NCI-H1436 (cell line): Measurements from ENCODE around the gene HECTD4.
"Not testable (repeated sequence)": the region's sequence is repeated elsewhere in the genome, so short reads cannot be mapped to it uniquely, and the experiment has no call there.

ENCODE experiments used
- DNase-seq: peaks from one replicate; lab custom pipeline; 2025; lab: John Stamatoyannopoulos, UW

HECTD4 gene

DNA sequence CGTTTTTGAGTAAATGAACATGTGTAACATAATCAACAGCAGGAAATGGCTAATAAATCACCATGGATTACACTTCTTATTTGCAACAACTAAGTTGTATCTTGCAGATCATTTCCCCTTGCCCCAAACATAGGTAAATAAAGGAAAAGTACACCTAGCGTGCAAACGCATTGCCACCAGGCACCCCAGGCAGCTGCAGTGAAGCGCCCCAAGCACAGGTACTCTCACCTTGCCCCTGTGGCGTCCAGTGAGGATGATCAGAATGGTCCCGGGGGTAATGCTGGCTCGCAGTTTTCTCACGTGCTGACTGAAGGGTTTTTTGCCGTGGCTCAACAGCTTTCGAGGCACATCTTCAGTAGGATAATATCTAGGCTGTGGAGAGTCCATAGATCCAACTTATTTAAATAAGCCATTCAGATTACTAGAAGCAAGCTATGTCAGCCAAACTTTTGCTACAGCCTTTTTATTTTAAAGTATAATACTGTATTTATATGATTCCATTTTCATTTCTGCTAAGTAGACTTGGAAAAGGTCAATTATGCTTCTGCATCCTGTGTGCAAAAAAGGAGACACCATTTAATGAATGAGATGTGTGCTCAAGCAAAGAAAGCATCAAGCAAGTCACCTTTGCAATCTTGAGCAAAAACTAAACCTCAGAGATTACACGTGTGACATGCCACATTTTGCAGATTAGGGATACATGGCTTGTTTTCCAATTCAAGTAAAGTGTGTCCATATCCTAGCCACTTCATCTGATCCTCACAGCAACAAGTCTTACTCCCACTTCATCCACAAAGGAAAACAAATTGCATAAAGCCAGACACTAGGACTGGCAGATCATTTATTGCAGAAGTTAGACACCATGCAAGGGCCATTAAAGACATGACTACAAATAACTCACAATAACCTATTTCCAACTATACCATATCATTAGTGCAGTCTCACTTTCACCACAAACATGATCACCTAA, 24.6 kb upstream of the HECTD4 start:
- no peak for DNase-seq

DNA sequence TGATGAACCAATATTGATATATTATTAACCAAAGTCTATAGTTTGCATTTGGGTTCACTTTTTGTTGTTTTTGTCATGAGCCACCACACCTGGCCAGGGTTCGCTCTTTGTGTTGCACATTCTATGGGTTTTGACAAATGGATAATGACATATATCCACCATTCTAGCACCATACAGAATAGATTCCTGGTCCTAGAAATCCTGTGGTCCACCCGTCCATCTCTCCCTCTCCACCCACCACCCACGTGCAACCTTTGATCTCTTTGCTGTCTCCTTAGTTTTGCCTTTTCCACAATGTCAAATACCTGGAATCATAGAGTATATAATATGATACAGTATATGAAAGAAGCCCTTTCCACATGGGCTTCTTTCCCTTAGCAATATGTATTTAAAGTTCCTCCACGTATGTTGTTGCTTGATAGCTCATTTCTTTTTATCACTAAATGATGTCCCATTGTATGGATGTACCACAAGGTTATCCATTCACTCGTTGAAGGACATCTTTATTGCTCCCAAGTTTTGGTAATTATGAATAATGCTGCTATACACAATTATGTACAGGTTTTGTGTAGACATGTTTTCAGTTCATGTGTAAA, 19.8 kb upstream of the HECTD4 start:
- DNase-seq, result no peak

DNA sequence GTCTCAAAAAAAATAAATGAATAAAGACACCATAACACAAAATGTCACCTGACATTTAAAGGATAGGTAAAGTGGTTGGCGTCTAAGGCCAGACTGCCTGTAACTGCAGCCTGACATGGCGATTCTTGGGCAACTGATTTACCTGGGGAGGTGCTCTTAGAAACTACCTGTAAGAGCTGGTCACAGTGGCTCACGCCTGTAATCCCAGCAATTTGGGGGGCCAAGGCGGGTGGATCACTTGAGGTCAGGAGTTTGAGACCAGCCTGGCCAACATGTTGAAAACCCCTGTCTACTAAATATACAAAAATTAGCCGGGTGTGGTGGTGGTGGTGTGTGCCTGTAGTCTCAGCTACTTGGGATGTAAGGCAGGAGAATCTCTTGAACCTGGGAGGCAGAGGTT, 18.8 kb upstream of the HECTD4 start:
- no peak for DNase-seq

DNA sequence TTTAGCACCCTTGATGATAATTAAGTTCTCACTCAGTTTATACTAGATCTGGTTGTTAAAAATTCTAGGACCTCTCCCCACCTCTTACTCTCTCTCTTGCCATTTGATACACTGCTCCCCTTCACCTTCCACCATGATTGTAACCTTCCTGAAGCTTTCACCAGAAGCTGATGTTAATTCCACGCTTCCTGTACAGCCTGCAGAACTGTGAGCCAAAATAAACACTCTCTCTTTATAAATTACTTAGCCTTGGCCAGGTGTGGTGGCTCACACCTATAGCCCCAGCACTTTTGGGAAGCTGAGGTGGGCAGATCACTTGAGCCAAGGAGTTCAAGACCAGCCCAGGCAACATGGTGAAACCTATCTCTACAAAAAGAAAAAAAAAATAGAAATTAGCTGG, 11.1 kb upstream of the HECTD4 start:
- DNase-seq, result no peak

DNA sequence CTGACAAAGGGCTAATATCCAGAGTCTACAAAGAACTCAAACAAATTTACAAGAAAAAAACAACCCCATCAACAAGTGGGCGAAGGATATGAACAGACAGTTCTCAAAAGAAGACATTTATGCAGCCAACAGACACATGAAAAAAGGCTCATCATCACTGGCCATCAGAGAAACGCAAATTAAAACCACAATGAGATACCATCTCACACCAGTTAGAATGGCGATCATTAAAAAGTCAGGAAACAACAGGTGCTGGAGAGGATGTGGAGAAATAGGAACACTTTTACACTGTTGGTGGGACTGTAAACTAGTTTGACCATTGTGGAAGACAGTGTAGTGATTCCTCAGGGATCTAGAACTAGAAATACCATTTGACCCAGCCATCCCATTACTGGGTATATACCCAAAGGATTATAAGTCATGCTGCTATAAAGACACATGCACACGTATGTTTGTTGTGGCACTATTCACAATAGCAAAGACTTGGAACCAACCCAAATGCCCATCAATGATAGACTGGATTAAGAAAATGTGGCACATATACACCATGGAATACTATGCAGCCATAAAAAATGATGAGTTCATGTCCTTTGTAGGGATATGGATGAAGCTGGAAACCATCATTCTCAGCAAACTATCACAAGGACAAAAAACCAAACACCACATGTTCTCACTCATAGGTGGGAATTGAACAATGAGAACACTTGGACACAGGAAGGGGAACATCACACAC, 7.9 kb upstream of the HECTD4 start:
- not testable (repeated sequence) for DNase-seq

DNA sequence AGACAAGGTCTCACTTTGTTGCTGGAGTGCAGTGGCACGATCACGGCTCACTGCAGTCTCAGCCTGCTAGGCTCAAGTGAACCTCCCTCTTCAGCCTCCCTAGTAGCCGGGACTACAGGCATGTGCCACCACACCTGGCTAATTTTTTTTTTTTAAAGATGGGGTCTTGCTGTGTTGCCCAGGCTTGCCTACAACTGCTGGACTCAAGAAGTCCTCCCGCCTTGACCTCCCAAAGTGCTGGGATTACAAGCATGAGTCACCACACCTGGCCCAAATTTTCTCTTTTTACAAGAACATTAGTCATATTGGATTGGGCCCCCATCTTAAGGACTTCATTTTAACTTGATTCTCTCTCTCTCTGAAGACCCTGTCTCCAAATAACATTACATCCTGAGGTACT, 7.0 kb upstream of the HECTD4 start:
- no peak for DNase-seq

DNA sequence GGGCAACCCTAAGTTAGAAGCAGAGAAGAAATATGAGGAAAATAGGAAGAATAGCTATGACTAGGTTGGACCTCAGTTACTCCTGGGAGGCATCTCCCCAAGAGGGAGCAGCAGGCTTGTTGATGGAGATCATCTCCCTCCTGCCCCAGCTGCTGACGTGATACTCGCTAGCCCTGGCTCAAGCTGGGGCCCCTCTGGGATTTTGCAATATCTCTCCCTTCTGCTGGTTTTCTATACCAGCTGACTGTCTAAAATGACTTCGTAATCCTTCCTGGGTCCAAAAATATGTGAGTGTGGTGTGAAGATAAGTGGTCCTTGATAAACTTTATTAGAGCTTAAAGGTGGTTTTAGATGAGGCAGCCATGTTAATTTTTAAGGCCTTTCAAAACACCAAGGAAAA, 4.5 kb upstream of the HECTD4 start:
- no peak for DNase-seq

DNA sequence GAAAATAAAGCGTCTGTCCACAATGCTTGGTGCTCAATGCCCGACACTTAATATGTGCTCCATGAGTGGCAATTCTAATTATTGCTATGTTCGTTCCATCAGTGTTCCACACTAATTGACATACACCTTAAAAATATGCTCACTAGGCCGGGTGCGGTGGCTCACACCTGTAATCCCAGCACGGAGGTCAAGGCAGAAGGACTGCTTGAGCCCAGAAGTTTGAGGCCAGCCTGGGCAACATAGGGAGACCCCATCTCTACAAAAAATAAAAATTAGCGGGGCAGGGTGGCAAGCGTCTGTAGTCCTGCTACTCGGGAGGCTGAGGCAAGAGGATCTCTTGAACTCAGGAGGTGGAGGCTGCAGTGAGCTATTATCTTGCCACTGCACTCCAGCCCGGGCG, 635 bp upstream of the HECTD4 start:
- DNase-seq, result no peak

DNA sequence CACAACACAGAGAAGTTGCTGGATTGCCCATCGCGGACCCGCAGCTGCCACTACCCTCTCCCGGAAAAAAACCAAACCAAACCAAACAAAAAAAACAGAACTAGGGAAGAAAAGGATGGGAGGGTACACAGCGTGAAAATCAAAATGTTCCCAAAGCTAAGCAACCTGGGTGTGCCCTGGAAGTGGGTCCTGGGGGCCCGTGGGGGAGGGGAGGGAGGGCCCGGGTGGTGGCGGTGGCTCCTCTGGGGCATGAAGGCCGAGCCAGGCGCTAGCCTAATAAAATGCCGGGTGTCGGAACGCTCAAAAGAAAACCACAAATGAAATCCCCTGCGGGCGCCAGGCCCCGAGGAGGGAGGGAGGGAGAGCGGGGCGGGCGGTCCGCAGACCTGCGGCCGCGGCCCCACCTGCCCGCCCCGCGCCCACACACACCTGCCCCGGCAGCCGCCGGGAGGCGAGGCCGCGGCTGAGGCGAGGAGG, 787 bp downstream of the HECTD4 start:
- DNase-seq, result no peak

DNA sequence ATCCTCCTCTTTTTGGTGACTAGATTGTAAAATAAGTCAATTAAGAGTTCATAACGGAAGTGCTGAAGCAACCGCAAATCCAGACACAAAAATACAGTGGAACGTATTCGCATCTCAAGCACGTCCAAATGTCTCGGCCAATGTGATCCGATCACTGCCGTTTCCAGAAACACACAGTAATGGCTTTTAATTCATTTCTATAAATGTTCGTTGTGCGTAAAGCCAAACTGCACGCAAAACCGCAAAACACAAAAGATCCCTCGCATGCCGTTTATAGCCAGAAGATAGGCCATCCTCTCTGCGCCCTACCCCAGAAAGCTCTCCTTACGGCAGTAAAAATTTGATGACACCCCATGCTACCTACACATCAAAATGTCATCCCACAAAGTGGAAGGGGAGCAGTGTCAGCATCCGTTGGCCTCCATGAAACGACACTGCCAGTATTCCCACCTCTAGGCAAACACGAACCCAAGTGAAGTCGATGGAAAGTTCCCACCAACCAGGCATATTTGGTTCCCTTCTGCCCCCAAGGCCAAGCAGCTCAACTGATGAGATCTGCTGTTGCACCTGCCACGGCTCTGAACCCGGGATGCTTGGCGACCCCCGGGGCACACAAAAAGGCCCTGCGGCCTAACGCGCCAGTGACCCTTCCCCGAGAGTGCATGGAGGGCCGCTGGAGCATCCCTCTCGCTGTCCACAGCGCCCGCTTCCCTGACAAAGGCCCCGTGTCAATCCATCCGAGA, 1.4 kb downstream of the HECTD4 start:
- DNase-seq, result no peak

DNA sequence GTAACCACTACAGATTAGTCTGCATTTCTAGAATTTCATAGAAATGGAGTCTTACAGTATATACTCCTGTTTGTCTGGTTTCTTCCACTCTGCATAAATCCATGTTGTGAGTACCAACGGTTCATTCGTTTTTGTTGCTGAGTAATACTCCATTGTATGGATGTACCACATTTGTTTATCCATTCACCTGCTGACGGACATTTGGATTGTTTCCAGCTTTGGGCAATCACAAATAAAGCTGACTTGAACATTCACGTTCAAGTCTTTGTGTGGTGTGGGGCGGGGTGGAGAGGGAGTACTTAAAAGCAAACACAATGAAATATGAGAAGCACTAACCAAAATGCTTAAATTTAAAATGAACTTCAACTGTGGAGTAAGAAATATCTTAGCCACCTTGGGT, 7.1 kb downstream of the HECTD4 start:
- no peak for DNase-seq

DNA sequence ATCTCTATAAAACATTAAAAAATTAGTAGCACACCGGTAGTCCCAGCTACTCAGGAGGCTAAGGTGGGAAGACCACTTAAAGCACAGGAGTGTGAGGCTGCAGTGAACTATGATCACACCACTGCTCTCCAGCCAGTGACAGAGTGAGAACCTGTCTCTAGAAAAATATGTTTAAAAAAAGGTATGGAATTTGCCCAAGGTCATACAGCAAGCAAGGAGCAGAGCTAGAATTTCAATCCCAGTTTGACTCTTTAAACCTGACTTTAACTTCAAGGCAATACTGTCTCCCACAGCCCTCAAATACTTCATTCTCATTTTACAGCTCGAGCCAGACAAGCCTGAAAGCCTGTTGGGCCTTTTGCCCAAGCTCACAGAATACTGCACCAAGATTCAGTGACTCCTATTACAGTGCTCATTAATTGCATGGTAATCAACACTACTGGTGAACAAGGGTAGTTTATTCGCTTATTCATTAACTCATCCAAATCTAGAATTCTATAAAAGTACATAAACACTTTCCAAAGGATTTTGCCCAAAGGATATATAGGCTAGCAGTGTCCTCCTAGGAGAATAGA, 8.0 kb downstream of the HECTD4 start:
- no peak for DNase-seq

DNA sequence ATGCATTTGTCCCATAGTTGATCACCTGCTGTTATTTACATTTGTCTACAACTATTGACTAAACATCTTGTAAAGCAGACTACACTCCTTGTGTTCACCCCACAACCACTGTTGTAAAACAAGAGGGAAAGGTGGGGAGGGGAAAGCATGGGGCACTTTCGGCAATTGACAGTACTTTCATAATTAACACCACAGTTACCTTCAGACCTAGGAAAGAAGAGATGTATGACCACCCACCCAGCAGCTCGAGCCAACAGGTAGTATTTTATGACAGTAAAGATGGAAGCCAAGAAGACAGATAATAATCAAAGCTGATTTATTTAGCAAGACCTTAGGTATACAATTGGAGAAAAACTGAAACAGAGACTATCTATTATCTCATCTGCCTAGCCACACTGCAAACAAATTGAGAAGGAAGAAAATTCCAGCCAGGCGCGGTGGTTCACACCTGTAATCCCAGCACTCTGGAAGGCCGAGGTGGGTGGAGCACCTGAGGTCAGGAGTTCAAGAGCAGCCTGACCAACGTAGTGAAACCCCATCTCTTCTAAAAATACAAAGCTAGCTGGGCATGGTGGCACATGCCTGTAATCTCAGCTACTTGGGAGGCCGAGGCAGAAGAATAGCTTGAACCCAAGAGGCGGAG, 11.2 kb downstream of the HECTD4 start:
- DNase-seq, result no peak

DNA sequence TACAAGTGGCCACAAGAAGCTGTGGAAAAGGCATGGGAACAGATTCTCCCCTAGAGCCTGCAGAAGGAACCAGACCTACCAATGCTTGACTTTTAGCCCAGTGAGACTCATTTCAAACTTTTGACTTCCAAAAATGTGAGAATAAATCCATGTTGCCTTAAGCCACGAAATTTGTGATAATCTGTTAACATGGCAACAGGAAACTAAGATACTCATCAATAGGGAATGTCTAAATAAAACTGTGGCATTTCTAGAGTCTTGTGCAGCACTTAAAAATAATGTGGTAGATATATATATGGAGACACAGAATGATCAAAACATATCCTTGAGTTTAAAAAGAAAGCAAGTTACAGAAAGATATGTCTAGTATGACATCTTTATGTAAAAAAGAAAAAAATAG, 12.0 kb downstream of the HECTD4 start:
- DNase-seq, result no peak

DNA sequence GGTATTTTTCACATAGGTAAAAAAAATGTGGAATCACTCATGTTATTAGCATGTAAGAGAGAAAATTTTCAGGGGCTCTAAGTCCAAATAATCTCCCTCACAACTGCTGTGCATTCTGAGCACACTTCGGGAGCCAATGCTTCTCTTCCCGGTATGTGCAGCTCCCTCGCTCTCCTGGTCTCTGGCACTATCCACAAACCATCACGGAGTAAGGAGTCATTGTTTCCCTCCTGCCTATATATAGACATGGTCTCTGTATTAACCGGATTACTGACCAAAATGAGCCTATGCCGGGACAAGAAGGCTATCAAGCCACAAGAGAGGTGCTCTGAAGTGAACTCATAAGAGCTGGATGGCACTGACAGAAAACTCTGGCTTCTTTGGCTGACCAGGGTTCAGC, 13.4 kb downstream of the HECTD4 start:
- DNase-seq, result no peak

DNA sequence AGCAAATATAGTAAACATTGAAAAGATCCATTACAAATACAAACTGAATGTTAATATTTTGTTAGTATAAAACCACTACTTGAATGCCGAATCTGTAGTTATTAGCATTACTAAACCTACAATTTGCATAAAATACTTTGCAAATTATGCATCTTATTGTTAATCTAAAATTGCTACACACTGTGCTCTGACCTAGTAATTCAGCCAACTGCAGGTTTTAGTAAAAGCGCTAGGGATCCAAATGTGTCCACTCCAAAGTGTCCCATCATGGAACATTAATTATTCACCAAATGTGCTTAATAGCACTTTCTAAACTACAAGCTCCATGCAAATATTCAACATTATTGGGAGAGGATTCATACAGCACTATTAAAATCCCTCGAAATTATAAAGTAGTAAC, 14.3 kb downstream of the HECTD4 start:
- DNase-seq, result no peak

DNA sequence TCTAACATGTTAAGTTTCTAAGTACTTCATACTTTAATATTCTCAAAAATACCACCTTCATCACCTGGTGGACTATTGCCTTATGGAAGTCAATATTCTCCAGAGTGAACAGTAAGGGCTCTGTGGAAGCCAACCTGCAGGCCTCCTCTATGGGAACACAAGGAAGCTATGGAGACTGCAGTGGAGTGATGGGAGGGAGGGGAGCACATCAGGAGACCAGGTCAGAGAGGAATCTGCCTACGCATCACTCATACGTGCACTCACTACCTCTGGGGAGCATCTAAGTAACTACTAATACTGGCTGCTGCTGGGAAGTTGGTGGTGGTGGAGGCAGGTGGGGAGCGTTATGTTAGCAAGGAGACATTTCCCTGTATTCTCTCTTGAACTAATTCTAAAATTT, 19.9 kb downstream of the HECTD4 start:
- no peak for DNase-seq

DNA sequence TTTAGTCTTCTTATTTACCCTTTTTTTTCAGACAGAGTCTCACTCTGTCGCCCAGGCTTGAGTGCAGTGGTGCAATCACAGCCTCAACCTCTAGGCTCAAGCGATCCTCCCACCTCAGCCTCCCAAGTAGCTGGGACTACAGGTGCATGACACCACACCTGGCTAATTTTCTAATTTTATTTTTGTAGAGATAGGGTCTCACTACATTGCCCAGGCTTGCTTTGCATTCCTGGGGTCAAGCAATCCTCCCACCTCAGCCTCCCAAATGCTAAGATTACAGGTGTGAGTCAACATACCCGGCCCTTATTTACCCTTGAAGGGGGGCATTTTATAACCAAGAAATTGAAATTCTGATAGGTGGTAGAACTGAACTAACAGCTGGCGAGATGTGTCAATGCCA, 21.0 kb downstream of the HECTD4 start:
- no peak for DNase-seq

DNA sequence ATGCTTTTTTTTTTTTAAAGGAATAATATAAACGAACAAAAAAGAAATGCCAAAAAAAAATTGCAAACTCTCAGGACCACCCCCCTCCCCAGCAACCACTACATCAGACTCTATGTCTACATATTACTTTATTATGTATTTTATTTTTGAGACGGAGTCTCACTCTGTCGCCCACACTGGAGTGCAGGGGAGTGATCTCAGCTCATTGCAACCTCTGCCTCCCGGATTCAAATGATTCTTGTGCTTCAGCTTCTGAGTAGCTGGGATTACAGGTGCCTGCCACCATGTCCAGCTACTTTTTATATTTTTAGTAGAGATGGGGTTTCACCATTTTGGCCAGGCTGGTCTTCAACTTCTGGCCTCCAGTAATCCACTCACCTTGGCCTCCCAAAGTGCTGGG, 22.9 kb downstream of the HECTD4 start:
- DNase-seq, result no peak

DNA sequence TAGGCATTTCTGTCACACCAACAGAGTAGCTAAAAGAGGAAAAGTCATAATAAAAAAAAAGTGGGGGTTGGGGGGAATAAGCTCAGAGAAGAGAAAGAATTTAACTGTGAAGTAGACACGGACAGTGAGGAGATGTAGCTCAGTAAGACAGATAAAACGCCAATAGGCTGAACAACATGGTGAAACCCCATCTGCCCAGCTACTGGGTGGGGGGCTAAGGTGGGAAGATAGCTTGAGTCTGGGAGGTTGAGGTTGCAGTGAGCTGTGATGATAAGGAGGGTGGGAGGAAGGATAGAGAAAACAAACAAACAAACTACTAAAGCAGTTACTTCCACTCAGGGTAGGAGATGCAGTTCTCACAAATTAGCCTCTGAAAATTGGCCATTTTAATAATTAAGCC, 25.0 kb downstream of the HECTD4 start:
- no peak for DNase-seq

DNA sequence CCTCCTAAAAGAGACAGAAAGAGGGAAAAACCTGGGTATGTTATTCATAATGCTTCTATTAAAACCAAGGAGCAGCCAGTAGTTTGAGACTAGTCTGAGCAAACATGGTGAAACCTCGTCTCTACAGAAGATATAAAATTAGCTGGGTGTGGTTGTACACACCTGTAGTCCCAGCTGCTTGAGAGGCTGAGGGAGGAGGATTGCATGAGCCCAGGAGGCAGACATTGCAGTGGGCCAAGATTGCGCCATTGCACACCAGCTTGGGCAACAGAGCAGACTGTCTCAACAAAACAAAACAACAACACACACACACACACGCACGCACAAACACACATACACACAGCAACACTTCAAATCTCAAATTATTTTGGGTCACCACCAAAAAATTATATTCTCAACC, 27.8 kb downstream of the HECTD4 start:
- no peak for DNase-seq
